Mucosa of rectum (tissue), 2 donors: ENCODE measurements around the gene SAA1.
"Not testable (repeated sequence)": the region's sequence is repeated elsewhere in the genome, so short reads cannot be mapped to it uniquely, and the experiment has no call there.

Experiments
- H3K27ac ChIP-seq, 2 donors: one replicate each; pipeline ENCODE4 v1.7.0; 2013; ENCODE audit warnings: inconsistent platforms in 2 of 2, low read depth in 2 of 2, low read length in 2 of 2
- H3K27me3 ChIP-seq, 2 donors: one replicate each; pipeline ENCODE4 v1.7.0; 2013; ENCODE audit warnings: low read length in 2 of 2; ENCODE audit not compliant: control insufficient read depth in 2 of 2, insufficient read depth in 2 of 2
- H3K36me3 ChIP-seq, 2 donors: one replicate each; pipeline ENCODE4 v1.7.0; 2013; ENCODE audit warnings: low read length in 2 of 2; ENCODE audit not compliant: control insufficient read depth in 2 of 2, insufficient read depth in 2 of 2
- H3K4me1 ChIP-seq, 2 donors: one replicate each; pipeline ENCODE4 v1.7.0; 2013; ENCODE audit warnings: low read length in 2 of 2, mild to moderate bottlenecking in 1 of 2; ENCODE audit not compliant: control insufficient read depth in 2 of 2, insufficient read depth in 2 of 2
- H3K4me3 ChIP-seq, 2 donors: one replicate each; pipeline ENCODE4 v1.7.0; 2013; ENCODE audit warnings: low read length in 2 of 2
- H3K9ac ChIP-seq, 2 donors: one replicate each; pipeline ENCODE4 v1.7.0; 2013; ENCODE audit warnings: low read length in 2 of 2, low read depth in 1 of 2, mild to moderate bottlenecking in 1 of 2
- H3K9me3 ChIP-seq, 2 donors: one replicate each; pipeline ENCODE4 v1.7.0; 2013; ENCODE audit warnings: low read length in 2 of 2; ENCODE audit not compliant: control insufficient read depth in 2 of 2
- donor health status: healthy.
- donor health status: Normal muscosa, but diverticular disease.

Gene SAA1

GRCh38 chr11:18236664-18237356, 29.3 kb upstream of the SAA1 start, which contains the start of gene SAA4:
Gene SAA4, minus strand, starts transcription at chr11:18236802. Its CDS starts 876 bp downstream, at chr11:18235926.
- Histone ChIP-seq H3K36me3 (no peaks in the 10 kb centered on the region), H3K4me1 (no peaks in the 10 kb centered on the region), H3K9me3 (no peaks in the 10 kb centered on the region), H3K27ac (no peak within 1 kb of the TSS), H3K9ac (no peak within 1 kb of the TSS), H3K27me3 (peaks cover 0 to 7% of the 10 kb centered on the region in 2 donors), H3K4me3 (no peak within 1 kb of the TSS)

- H3K4me1 ChIP-seq: no peaks in the 10 kb centered on the region
- H3K9me3 ChIP-seq: no peaks in the 10 kb centered on the region
- peaks cover 0 to 7% of the 10 kb centered on the region in 2 donors for H3K27me3 ChIP-seq
Observed at GRCh38 chr11:18239655-18240054, 26.4 kb upstream of the SAA1 start.

GRCh38 chr11:18243783-18244362, 22.2 kb upstream of the SAA1 start:
- Histone ChIP-seq H3K27ac (no peak overlapping the region), H3K4me1 (no peaks in the 10 kb centered on the region), H3K27me3 (peaks cover 0 to 7% of the 10 kb centered on the region in 2 donors), H3K9me3 (no peaks in the 10 kb centered on the region), H3K36me3 (no peaks in the 10 kb centered on the region), H3K9ac (peak overlapping the region in 1 of 2 donors; percentile 6), H3K4me3 (no peak overlapping the region)

More at GRCh38 chr11:18239655-18240054, 26.4 kb upstream of the SAA1 start:
- Histone ChIP-seq H3K4me3 (no peak overlapping the region), H3K27ac (no peak overlapping the region), H3K9ac (no peak overlapping the region), H3K36me3 (no peaks in the 10 kb centered on the region)

GRCh38 chr11:18245396-18245795, 20.7 kb upstream of the SAA1 start:
- Histone ChIP-seq H3K27me3 (peaks cover 0 to 5% of the 10 kb centered on the region in 2 donors), H3K36me3 (no peaks in the 10 kb centered on the region), H3K4me1 (no peaks in the 10 kb centered on the region), H3K9me3 (no peaks in the 10 kb centered on the region), H3K4me3 (no peak overlapping the region), H3K9ac (no peak overlapping the region), H3K27ac (no peak overlapping the region)

GRCh38 chr11:18246379-18247190, 19.5 kb upstream of the SAA1 start:
- H3K27me3 ChIP-seq, H3K27ac ChIP-seq, H3K9me3 ChIP-seq, H3K9ac ChIP-seq, H3K4me1 ChIP-seq, H3K36me3 ChIP-seq: not testable (repeated sequence)
- H3K4me3 ChIP-seq: peak overlapping the region in 1 of 2 donors; percentile 2

- not testable (repeated sequence) for H3K27ac ChIP-seq, H3K4me3 ChIP-seq, H3K9ac ChIP-seq, H3K4me1 ChIP-seq, H3K27me3 ChIP-seq, H3K9me3 ChIP-seq, H3K36me3 ChIP-seq
Observed at GRCh38 chr11:18247191-18247581, 18.9 kb upstream of the SAA1 start.

GRCh38 chr11:18248561-18248960, 17.5 kb upstream of the SAA1 start, which contains the start of gene SAA2:
Gene SAA2, minus strand, starts transcription at chr11:18248668. Its CDS starts 657 bp downstream, at chr11:18248011.
- no peak within 1 kb of the TSS for H3K27ac ChIP-seq
- H3K4me3 ChIP-seq: no peak within 1 kb of the TSS
- no peaks in the 10 kb centered on the region for H3K4me1 ChIP-seq
- H3K36me3 ChIP-seq: no peaks in the 10 kb centered on the region
- H3K9me3 ChIP-seq: no peaks in the 10 kb centered on the region
- H3K27me3 ChIP-seq: no peaks in the 10 kb centered on the region
- no peak within 1 kb of the TSS for H3K9ac ChIP-seq

GRCh38 chr11:18253233-18253632, 12.8 kb upstream of the SAA1 start:
- Histone ChIP-seq H3K27ac (no peak overlapping the region), H3K9me3 (no peaks in the 10 kb centered on the region), H3K36me3 (no peaks in the 10 kb centered on the region), H3K27me3 (no peaks in the 10 kb centered on the region), H3K9ac (no peak overlapping the region), H3K4me1 (no peaks in the 10 kb centered on the region), H3K4me3 (no peak overlapping the region)

- Histone ChIP-seq H3K9ac (no peak overlapping the region), H3K36me3 (no peaks in the 10 kb centered on the region), H3K9me3 (no peaks in the 10 kb centered on the region), H3K4me1 (no peaks in the 10 kb centered on the region), H3K27me3 (no peaks in the 10 kb centered on the region), H3K27ac (no peak overlapping the region), H3K4me3 (no peak overlapping the region)
Observed at GRCh38 chr11:18253778-18254338, 12.2 kb upstream of the SAA1 start.
